SJSA1 (cell line): ENCODE measurements around the gene WDR18. TPM values are rescaled to one million over a fixed set of nuclear protein-coding genes. Genes with fewer than 3 reads are reported as not detected.

Experiments
- DNase-seq, 2 experiments: peaks; one replicate each; pipeline ENCODE4 v3.0.0-alpha.2; 2015 to 2020; ENCODE audit warnings: low spot score in 2 of 2, low read depth in 1 of 2
- H3K27ac ChIP-seq: fragments of 250-450 bp; sonication (Bioruptor Pico); 2 replicates; pipeline ENCODE4 v1.5.1; 2020; ENCODE audit warnings: mild to moderate bottlenecking, moderate library complexity
- H3K27me3 ChIP-seq: fragments of 250-450 bp; sonication (Bioruptor Pico); replicated peaks from 2 replicates; pipeline ENCODE4 v1.5.1; 2020; ENCODE audit warnings: mild to moderate bottlenecking, moderate library complexity
- H3K36me3 ChIP-seq: fragments of 250-450 bp; sonication (Bioruptor Pico); 2 replicates; pipeline ENCODE4 v1.5.1; 2020; ENCODE audit warnings: mild to moderate bottlenecking
- H3K4me1 ChIP-seq: fragments of 250-450 bp; sonication (Bioruptor Pico); replicated peaks from 2 replicates; pipeline ENCODE4 v1.6.1; 2021; ENCODE audit warnings: mild to moderate bottlenecking
- H3K4me3 ChIP-seq: fragments of 250-450 bp; sonication (Bioruptor Pico); 2 replicates; pipeline ENCODE4 v1.5.1; 2020; ENCODE audit warnings: mild to moderate bottlenecking
- H3K9me3 ChIP-seq: fragments of 250-450 bp; sonication (Bioruptor Pico); replicated peaks from 2 replicates; pipeline ENCODE4 v1.5.1; 2020; ENCODE audit warnings: mild to moderate bottlenecking
- total RNA-seq: library from RNA; depleted of rRNA; stranded (reverse); fragments of >200 nt; shearing (Covaris generic); gene quantifications from 2 replicates; pipeline ENCODE4 v1.2.3, GENCODE V29; 2014

Gene WDR18
- total RNA-seq, 1 experiment from 2014 or later = 60.5 TPM

DNA sequence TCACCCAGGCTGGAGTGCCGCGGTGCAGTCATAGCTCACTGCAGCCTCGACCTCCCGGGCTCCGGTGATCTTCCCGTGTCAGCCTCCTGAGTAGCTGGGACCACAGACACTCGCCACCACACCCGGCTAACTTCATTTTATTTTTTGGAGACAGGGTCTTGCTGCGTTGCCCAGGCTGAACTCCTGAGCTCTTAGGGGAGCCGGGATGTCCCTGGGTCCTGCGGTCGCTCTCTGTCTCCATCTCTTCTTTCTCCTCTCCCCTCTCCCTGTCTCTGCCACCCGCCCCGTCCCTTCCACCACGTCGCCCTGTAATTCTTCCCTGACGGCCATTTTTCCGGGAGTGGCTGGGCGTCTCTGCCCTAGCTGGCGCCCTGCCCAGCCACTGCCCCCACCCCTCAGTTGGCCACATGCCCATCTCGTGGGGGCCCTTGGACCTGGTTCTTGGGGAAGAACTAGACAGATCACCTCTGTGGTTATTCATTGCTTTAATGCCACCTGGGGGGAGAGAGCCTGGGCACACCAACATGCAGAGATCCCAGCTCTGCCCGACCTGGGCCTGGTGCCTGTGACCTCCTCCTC is 39.4 kb upstream of the WDR18 start:
- H3K36me3 ChIP-seq = no peaks in the 10 kb centered on the region; the same call in 1 of the 2 replicates
- H3K9me3 ChIP-seq = no peaks in the 10 kb centered on the region
- no peak for DNase-seq
- no peak overlapping the region for H3K27ac ChIP-seq
- no peak overlapping the region for H3K4me3 ChIP-seq
- H3K4me1 ChIP-seq = peaks cover 15% of the 10 kb centered on the region
- no peaks in the 10 kb centered on the region for H3K27me3 ChIP-seq

DNA sequence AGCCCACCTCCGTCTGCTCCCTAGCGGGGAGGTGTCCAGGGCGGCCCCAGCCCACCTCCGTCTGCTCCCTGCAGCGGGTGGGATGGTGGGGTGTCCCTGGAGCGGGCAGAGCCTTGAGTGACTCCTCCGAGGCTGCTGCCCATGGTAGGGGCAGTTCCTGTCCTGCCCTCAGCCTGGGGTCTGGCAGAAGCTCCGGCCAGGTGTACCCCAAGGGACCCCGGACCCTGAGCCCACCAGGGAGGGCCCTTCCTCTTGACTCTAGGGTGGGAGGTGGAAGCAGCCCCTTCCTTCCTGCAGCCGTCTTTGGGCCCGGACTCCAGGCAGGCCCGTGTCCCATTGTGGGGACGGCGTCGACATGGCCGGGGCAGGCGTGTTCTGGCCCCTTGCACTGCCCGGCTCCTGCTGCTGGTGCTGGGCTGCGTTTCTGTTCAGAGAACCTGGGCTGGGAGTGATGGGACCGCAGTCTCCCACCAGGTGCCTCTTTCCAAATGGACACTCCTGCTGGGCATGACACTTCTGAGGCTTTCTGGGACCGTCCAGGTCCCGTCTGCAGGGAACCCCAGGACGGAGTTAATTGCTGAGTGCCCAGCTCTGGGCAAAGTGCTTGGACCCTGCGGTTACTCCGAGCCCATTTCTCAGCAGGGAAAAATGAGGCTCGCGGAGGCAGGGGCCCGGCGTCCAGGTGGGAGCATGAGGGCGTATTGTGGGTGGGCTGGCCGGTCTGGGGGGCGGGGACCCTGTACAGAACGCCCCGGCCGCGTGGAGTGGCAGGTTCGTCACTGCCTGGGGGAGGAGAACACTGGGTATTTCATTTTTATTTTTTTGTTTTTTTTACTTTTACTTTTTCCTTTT is 38.5 kb upstream of the WDR18 start:
- Histone ChIP-seq H3K4me1 (peaks cover 11% of the 10 kb centered on the region), H3K4me3 (no peak overlapping the region), H3K36me3 (no peaks in the 10 kb centered on the region; the same call in 1 of the 2 replicates), H3K9me3 (no peaks in the 10 kb centered on the region), H3K27me3 (no peaks in the 10 kb centered on the region), H3K27ac (no peak overlapping the region)
- DNase-seq = no peak

DNA sequence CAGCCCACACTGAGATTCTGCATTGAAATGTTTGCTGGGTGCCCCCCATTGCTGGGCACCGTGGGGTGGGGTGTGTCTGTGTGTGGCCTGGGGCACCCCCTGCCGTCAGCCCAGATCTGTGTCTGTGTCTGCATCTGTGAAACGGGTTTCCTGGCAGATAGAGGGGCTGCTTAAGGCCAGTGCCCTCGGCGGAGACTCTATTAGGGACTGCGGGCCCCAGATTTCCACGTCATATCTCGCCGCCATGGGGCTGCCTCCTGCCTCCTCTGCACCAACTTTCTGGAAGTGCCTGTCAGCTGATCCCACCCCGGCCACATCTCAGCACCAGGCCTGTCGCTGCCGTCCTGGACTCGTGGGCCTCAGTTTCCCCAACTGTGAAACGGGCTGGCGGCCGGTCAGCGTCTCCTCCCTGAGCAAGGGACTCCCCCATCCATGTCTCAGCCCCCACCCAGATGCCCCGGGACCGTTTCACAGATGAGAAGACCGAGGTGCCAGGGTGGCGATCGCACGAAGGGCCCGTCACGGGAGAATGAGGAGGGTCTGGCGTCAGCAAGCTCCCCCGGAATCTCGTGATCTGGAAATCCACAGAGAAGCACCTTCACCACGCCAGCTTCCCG is 36.9 kb upstream of the WDR18 start:
- no peaks in the 10 kb centered on the region for H3K27me3 ChIP-seq
- no peak overlapping the region for H3K27ac ChIP-seq
- H3K4me1 ChIP-seq = no peaks in the 10 kb centered on the region; the same call in 1 of the 2 replicates
- no peaks in the 10 kb centered on the region; the same call in 1 of the 2 replicates for H3K36me3 ChIP-seq
- no peak for DNase-seq
- H3K4me3 ChIP-seq = no peak overlapping the region
- no peaks in the 10 kb centered on the region for H3K9me3 ChIP-seq

DNA sequence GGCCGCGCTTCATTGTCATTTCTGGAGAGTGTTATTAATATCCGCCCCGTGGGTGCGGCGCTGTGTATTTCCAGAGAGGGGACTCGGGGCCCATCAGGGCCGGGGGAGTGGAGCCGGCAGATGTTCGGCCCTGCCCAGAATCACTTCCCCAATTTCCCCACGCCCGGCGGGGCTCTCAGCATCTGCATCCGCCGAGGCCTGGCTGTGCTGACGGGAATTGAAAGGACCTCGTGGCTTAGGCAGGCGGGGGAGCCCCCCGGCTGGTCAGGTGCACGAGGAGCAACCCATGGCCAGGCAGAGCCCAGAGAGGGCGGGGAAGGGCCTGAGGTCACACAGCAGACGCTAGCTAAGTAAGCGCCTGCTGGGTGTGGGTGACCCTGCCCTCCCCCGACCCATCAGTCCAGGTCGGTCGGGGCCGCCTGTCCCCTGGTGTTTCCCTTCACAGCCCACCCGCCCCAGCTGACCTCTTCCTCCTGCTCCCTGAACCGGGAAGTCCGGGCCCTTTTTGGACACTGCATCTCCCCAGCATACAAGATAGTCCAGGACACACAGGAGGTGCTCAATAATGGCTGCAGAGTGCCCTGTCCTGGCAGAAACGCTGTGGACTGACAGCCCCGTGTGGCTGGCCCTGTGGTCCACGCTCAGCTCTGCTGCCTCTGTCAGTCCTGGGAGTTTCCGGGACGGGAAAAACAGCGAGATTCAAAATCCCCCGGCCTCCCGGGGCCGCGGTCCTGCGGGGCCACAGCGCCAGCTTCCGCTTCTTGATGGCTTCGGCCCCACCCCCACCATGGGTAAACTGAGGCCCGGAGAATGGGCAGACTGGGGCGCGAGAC is 36.2 kb upstream of the WDR18 start:
- peaks cover 2% of the 10 kb centered on the region; the same call in 1 of the 2 replicates for H3K4me1 ChIP-seq
- H3K36me3 ChIP-seq = no peaks in the 10 kb centered on the region; the same call in 1 of the 2 replicates
- no peak for DNase-seq
- no peaks in the 10 kb centered on the region for H3K27me3 ChIP-seq
- H3K9me3 ChIP-seq = no peaks in the 10 kb centered on the region
- no peak overlapping the region for H3K27ac ChIP-seq
- H3K4me3 ChIP-seq = no peak overlapping the region

DNA sequence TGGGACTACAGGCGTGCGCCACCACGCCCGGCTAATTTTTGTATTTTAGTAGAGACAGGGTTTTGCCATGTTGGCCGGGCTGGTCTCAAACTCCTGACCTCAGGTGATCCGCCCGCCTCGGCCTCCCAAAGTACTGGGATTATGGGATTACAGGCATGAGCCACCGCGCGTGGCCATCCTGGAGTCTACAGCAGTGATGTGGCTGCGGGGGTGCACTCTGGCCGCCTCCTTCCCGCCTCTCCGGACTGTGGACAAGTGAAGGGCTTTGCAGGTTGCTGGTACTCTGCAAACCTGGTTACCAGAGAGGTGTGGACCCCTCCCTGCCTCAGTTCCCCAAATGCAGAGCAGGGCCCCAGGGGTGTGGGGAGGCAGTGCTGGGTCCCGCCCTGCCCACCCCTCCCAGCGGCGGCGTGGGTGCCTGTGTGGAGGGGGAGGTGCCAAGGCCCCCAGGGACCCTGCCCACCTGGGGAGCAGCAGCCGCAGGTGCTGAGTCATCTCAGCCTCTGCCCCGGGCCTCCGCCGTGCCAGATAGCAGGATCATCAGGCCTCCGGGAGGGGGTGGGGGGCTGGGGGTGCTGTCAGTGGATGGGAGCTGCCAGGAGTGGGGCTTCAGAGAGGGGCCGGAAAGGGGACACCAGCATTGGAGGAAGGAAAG is 35.2 kb upstream of the WDR18 start:
- no peaks in the 10 kb centered on the region for H3K27me3 ChIP-seq
- H3K27ac ChIP-seq = no peak overlapping the region
- peaks cover 4% of the 10 kb centered on the region; the same call in 1 of the 2 replicates for H3K4me1 ChIP-seq
- no peak overlapping the region for H3K4me3 ChIP-seq
- no peaks in the 10 kb centered on the region for H3K36me3 ChIP-seq
- no peak for DNase-seq
- H3K9me3 ChIP-seq = no peaks in the 10 kb centered on the region

DNA sequence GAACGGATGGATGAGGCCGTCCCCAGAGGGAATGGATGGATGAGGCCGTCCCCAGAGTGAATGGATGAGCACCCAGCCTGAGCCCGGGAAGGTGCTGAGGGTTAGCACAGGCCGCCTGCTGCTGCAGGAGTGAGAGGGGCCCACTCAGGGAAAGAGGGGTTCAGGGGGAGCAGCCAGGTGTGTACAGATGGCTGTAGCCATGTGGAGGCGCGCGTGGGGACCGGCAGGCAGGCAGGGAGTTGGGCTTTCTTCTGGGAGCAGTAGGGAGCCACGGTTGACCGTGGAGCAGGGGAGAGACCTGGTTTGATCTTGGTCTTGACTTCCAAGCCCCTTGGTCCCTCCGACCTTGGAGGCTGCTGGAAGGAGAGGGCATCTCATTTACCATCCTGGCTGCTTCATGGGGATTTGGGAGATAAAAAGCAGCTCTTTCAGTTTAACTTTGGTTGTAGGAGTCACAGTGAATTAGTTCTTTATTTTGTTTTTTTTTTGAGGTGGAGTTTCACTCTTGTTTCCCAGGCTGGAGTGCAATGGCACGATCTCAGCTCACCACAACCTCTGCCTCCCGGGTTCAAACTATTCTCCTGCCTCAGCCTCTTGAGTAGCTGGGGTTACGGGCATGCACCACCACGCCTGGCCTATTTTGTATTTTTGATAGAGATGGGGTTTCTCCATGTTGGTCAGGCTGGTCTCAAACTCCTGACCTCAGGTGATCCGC is 33.6 kb upstream of the WDR18 start:
- H3K4me3 ChIP-seq = no peak overlapping the region
- H3K27ac ChIP-seq = no peak overlapping the region
- H3K27me3 ChIP-seq = no peaks in the 10 kb centered on the region
- no peaks in the 10 kb centered on the region for H3K9me3 ChIP-seq
- no peaks in the 10 kb centered on the region for H3K36me3 ChIP-seq
- DNase-seq = no peak
- peaks cover 4% of the 10 kb centered on the region; the same call in 1 of the 2 replicates for H3K4me1 ChIP-seq

DNA sequence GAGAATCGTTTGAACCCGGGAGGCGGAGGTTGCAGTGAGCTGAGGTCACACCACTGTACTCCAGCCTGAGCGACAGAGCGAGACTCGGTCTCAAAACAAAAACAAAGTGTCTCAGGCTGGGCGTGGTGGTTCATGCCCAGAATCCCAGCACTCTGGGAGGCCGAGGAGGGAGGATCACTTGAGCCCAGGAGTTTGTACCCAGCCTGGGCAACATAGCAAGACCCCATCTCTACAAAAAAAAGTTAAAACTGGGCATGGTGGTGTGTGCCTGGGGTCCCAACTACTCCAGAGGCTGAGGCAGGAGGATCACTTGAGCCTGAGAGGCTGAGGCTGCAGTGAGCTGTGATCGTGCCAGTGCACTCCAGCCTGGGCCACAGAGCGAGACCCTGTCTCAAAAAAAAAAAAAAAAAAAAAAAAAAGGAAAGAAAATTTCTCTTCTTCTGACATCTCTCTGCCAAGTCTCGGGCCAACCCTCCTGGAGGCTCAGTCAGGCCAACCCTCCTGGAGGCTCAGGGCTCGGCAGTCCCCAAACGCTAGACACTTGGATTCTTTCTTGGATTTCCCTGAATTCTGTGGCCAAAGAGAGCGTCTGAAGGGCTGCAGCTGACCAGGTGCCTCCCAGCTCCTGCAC is 32.0 kb upstream of the WDR18 start:
- peaks cover 4% of the 10 kb centered on the region; the same call in 1 of the 2 replicates for H3K4me1 ChIP-seq
- DNase-seq = no peak
- no peak overlapping the region for H3K27ac ChIP-seq
- no peaks in the 10 kb centered on the region for H3K27me3 ChIP-seq
- H3K36me3 ChIP-seq = no peaks in the 10 kb centered on the region
- H3K4me3 ChIP-seq = no peak overlapping the region
- no peaks in the 10 kb centered on the region for H3K9me3 ChIP-seq

DNA sequence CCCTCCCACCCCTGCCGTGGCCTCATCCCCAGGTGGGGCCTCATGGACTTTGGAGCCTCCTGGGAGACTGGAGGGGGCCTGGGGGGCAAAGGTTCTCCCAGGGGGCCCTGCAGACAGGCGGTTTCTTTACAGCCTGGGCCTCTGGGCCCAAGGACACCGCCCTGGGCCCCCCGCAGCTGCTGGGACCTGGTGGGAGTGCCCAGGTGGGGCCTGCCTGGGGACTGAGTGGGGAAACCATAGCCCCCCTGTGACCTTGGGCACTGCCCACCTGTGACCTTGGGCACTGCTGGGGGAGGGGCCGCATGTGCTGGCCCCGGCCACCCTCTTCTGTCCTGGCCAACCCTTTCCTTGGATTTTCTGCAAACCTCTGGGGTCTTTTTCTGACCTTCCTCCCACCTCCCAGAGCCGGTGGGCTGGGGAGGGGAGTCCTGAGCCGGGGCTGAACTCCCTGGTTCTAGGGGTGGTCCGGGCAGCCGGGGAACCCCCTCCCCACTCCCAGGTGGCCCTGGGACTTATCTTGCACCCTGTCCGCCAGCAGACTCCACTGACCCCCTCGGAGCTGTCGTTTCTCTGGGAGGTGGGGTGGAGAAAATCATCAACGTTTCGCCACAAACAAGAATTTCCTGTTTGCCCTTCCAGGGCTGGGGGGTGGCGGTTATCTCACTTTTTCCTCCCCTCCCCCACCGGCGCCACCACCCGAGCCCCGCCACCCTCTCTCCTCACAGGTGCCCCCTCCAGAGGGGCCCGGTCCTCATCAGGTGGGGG is 31.3 kb upstream of the WDR18 start:
- DNase-seq = no peak
- Histone ChIP-seq H3K27ac (no peak overlapping the region), H3K36me3 (no peaks in the 10 kb centered on the region), H3K4me1 (peaks cover 4% of the 10 kb centered on the region; the same call in 1 of the 2 replicates), H3K27me3 (no peaks in the 10 kb centered on the region), H3K4me3 (no peak overlapping the region), H3K9me3 (no peaks in the 10 kb centered on the region)

DNA sequence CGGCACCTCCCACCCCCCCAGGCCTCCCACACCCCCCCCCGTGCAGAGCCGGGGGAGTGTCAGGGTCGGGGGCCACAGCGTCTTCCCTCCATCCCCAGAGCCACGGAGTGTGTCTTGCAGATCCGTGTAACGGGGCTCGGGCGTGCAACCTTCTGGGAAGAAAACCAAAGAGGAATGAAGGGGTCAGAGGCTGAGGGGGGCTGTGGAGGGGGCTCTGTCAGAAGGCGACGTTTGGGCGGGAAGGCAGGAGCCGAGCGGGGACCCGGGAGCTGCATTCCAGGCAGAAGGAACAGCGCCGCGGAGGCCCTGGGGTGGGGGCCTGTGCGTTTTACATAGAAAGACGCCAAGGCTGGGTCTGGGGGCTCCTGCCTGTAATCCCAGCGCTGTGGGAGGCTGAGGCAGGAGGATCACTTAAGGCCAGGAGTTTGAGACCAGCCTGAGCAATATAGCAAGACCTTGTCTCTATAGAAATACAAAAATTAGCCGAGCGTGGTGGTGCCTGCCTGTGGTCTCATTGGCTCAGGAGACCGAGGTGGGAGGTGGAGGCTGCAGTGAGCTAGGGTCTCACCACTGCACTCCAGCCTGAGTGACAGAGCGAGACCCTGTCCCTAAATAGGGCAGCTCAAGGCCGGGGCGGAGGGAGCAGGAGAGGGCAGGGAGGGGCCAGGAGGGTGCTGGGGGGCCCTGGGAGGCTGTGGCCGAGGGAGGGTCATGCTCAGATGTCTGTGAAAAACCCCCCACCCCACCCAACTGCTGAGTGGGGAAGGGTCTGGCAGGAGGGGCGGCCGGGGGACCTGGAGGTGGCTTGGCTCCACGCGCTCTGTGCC is 30.5 kb upstream of the WDR18 start:
- peaks cover 4% of the 10 kb centered on the region; the same call in 1 of the 2 replicates for H3K4me1 ChIP-seq
- no peaks in the 10 kb centered on the region for H3K27me3 ChIP-seq
- H3K36me3 ChIP-seq = no peaks in the 10 kb centered on the region
- H3K27ac ChIP-seq = no peak overlapping the region
- no peak overlapping the region for H3K4me3 ChIP-seq
- DNase-seq = no peak
- no peaks in the 10 kb centered on the region for H3K9me3 ChIP-seq

DNA sequence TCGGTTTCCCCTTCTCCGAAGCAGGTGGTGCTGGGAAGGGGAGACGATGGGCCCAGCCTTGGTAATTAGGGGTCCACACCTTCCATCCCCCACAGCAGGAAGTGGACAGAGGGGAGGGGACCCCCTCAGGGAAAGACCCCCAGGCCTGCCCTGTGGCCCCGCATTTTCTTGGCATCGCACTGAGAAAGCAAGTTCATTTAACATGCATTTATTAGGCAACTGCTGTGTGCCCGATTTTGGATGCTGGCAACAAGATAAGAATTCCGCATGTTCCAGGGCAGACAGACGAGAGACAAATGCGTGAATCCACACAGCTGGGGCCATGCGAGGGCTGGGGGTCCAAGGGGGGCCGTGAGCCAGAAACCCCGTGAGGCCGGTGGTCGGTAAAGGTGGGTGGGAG is 29.9 kb upstream of the WDR18 start:
- no peak for DNase-seq
- H3K4me3 ChIP-seq = no peak overlapping the region
- no peaks in the 10 kb centered on the region for H3K9me3 ChIP-seq
- no peaks in the 10 kb centered on the region for H3K27me3 ChIP-seq
- H3K36me3 ChIP-seq = no peaks in the 10 kb centered on the region
- no peak overlapping the region for H3K27ac ChIP-seq
- peaks cover 4% of the 10 kb centered on the region; the same call in 1 of the 2 replicates for H3K4me1 ChIP-seq
